Neutrophil (primary cell): ENCODE measurements around the gene PRDM11.

Experiments used
- H3K27ac ChIP-seq: fragments of 200-600 bp; sonication (generic); 2 replicates; pipeline ENCODE4 v1.5.1; 2016; ENCODE audit warnings: mild to moderate bottlenecking, moderate library complexity
- H3K27me3 ChIP-seq: fragments of 200-600 bp; sonication (generic); 2 replicates; pipeline ENCODE4 v1.6.0; 2016; ENCODE audit warnings: mild to moderate bottlenecking
- H3K36me3 ChIP-seq: fragments of 200-600 bp; sonication (generic); 2 replicates; pipeline ENCODE4 v1.5.1; 2017
- H3K4me1 ChIP-seq, 2 experiments: fragments of 200-600 bp in 1 of 2; sonication (generic) in 1 of 2; 1 replicate in 1 of 2; 2 replicates in 1 of 2; pipeline versions ENCODE4 v1.5.1 to v1.6.1; 2013 to 2016; ENCODE audit warnings: low read depth in 1 of 2, low read length in 1 of 2, mild to moderate bottlenecking in 1 of 2, moderate library complexity in 1 of 2; ENCODE audit not compliant: control insufficient read depth in 1 of 2, insufficient read depth in 1 of 2
- H3K4me3 ChIP-seq, 2 experiments: fragments of 200-600 bp in 1 of 2; sonication (generic) in 1 of 2; 1 replicate in 1 of 2; 2 replicates in 1 of 2; pipeline ENCODE4 v1.5.1; 2013 to 2016; ENCODE audit warnings: low read depth in 1 of 2, low read length in 1 of 2, mild to moderate bottlenecking in 1 of 2, moderate library complexity in 1 of 2
- H3K9me3 ChIP-seq: fragments of 200-600 bp; sonication (generic); 2 replicates; pipeline ENCODE4 v1.5.1; 2016
- TF ChIP-seq, protein P1 (sequence below): fragments of 200-600 bp; sonication (generic); IDR thresholded peaks from 2 replicates; pipeline ENCODE4 v1.5.1; 2016; ENCODE audit warnings: antibody characterized with exemption

Gene PRDM11

DNA sequence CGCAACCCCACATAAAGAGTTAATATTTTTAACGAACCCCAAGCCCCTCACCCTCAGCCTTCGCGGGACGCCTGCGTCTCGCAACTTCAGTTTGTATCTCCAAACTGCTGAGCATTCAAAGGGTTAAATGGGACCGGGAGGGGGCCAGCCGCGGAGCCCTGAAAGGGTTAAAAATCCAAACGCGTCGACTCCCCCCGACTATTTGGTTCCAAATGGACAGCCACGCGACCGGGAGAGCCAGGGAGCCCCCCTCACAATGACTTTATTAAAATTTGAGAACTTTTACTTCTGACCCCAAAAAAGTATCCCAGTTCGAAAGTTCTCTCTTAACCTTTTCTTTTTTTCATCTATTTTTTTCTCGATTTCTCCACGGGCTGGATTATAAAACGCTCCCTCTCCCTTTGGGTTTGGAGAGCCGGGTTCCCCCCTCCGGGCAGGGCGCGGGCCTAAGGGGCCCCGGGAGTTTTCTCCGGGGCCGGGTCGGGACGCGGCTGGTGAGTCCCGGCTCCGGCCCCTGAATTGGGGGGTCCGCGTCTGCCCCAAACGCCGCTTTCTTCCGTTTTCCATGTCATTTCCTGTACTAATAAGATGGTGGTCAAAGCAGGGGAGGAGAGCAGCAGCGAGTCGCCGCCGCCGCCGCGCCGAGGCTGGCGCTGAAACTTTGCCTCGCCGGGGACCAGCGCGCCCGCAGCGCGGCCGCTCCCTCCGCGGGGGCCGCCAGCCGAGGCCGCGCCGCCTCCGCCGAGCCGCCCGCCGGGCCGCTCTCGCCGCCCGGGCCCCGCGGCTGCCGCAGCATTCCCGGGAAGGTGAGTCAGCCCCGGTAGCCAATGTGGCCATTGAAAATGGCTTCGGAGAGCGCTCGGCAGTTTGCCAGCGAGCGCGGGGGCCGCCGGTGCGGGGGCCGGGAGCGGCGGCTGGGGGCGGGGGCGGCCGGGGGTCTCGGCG, at the start of gene PRDM11:
Gene PRDM11, plus strand, starts transcription at position 568 of the 945 bp plus-strand sequence. CDS start 35,128 bp downstream, outside the sequence.
- H3K27me3 ChIP-seq, result peaks cover 57% of the 10 kb centered on the region
- TF ChIP-seq, protein P1, sequence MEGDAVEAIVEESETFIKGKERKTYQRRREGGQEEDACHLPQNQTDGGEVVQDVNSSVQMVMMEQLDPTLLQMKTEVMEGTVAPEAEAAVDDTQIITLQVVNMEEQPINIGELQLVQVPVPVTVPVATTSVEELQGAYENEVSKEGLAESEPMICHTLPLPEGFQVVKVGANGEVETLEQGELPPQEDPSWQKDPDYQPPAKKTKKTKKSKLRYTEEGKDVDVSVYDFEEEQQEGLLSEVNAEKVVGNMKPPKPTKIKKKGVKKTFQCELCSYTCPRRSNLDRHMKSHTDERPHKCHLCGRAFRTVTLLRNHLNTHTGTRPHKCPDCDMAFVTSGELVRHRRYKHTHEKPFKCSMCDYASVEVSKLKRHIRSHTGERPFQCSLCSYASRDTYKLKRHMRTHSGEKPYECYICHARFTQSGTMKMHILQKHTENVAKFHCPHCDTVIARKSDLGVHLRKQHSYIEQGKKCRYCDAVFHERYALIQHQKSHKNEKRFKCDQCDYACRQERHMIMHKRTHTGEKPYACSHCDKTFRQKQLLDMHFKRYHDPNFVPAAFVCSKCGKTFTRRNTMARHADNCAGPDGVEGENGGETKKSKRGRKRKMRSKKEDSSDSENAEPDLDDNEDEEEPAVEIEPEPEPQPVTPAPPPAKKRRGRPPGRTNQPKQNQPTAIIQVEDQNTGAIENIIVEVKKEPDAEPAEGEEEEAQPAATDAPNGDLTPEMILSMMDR, result no peak
- peak within 1 kb of the TSS; percentile 67 to 78 for H3K4me3 ChIP-seq
- H3K9me3 ChIP-seq, result no peaks in the 10 kb centered on the region
- H3K4me1 ChIP-seq, result peaks cover 18% of the 10 kb centered on the region in 2 experiments
- no peaks in the 10 kb centered on the region for H3K36me3 ChIP-seq
- peak within 1 kb of the TSS; percentile 69 for H3K27ac ChIP-seq

DNA sequence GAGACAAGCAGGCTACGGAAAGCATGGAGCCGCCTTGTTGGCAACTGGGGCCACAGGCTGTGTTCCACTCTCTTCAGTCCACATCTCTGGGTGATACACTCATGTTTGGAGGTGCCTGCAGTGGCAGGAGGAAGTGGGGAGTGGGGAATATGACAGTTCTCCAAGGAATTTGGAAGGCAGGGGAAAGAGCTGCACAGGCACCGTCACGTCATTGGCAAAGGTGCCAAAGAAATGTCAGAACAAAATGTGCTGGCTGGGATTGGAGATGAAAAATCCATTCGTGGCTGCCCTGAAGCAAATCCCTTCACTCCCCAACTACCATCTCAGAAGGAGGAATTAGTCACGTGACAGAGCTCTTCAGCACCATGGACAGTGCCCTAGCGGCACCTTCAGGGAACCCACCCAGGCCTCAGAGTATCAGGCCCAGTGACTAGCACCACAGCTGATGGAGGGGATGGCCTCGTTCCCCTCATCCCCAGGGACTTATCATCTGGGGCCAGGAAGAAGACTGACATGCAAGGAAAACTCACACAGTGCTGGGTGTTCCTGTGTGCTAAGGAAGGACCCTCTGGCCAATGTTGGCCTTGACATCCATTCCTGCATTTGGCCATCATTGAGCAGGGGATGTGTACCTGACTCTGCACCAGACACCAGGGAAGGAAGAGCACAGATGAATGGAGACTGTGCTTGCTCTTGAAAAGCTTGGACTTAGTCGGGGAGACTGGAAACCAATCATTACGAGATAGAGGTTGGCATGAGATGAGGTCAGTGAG, 48.5 kb upstream of the PRDM11 start:
- H3K4me1 ChIP-seq, result peaks cover 21 to 24% of the 10 kb centered on the region in 2 experiments
- TF ChIP-seq, protein P1, result no peak
- no peaks in the 10 kb centered on the region for H3K9me3 ChIP-seq
- peaks cover 38% of the 10 kb centered on the region for H3K27me3 ChIP-seq
- H3K27ac ChIP-seq, result no peak overlapping the region
- H3K36me3 ChIP-seq, result no peaks in the 10 kb centered on the region
- no peak overlapping the region for H3K4me3 ChIP-seq

DNA sequence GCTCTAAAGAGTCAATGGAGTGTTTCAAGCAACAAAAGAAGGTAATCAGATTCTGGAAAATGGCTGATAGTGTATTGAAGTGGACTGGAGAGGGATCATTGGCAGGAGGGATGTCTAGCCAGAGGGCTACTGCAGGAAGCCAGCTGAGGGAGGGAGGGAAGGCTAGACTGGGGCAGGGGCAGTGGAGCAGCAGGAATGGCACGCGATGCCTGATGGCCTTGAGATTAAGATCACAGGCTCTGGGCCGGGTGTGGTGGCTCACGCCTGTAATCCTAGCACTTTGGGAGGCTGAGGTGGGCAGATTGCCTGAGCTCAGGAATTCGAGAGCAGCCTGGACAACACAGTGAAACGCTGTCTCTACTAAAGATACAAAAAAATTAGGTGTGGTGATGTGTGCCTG, 47.5 kb upstream of the PRDM11 start:
- H3K27me3 ChIP-seq, result peaks cover 28% of the 10 kb centered on the region

DNA sequence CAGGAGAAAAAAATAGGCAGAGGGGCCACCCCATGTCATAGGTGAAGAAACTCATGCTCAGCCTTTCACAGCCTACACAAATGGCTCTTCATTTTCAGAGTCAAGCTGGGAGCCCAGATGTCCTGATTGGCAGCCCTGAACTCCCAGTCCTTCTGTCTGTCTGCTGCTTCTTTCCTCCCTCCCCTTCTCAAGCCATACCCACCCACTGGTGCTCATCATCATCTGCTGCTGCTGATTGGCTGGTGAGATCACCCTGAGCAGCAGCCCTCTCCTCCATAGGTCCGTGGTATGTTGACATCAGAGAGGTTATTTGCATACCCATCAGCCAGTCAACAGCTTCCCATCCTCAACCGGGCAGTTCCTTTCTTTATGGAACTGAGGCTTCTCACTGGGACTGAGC, 46.1 kb upstream of the PRDM11 start:
- Histone ChIP-seq H3K4me3 (no peak overlapping the region), H3K36me3 (no peaks in the 10 kb centered on the region), H3K27ac (peak overlapping the region; percentile 64), H3K27me3 (peaks cover 17% of the 10 kb centered on the region), H3K4me1 (peaks cover 24 to 27% of the 10 kb centered on the region in 2 experiments), H3K9me3 (no peaks in the 10 kb centered on the region)
- TF ChIP-seq, protein P1, result peak; percentile 16

More for the DNA sequence above, 47.5 kb upstream of the PRDM11 start:
- TF ChIP-seq, protein P1, result no peak
- Histone ChIP-seq H3K9me3 (no peaks in the 10 kb centered on the region), H3K36me3 (no peaks in the 10 kb centered on the region), H3K4me3 (no peak overlapping the region), H3K4me1 (peaks cover 24 to 27% of the 10 kb centered on the region in 2 experiments), H3K27ac (no peak overlapping the region)

DNA sequence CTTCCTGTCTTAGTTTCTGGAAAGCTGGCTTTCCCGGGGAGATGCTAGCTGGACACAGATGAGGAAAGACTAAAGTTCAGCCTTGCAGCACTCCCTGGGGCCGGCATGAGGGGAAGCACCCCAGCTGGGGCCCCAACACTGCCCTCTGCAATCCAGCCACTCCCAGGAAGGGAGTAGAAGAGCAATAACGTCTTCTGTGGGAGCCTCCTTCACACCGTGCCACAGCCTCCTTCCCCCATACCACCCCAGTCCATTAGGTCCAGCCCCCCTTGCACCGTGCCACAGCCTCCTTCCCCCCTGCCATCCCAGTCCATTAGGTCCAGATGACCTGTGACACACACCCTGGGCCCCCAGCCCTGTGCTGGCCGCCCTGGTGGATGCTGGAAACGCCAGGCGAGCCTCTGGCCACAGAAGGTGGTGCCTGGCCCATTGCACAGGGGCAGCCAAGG, 44.1 kb upstream of the PRDM11 start:
- H3K27me3 ChIP-seq, result peaks cover 8% of the 10 kb centered on the region
- no peaks in the 10 kb centered on the region for H3K9me3 ChIP-seq
- no peaks in the 10 kb centered on the region for H3K36me3 ChIP-seq
- TF ChIP-seq, protein P1, result no peak
- peak overlapping the region; percentile 10 to 32 for H3K4me3 ChIP-seq
- H3K27ac ChIP-seq, result peak overlapping the region; percentile 71
- peaks cover 24 to 27% of the 10 kb centered on the region in 2 experiments for H3K4me1 ChIP-seq
